GM19463 (cell line): ENCODE results near the gene HDAC4.

Source experiments
- ATAC-seq: cut with Tn5 transposase; IDR thresholded peaks from one replicate; pipeline ENCODE4 v1.9.1; 2021; ENCODE audit warnings: mild to moderate bottlenecking, moderate library complexity; ENCODE audit not compliant: unreplicated experiment

HDAC4 gene

DNA sequence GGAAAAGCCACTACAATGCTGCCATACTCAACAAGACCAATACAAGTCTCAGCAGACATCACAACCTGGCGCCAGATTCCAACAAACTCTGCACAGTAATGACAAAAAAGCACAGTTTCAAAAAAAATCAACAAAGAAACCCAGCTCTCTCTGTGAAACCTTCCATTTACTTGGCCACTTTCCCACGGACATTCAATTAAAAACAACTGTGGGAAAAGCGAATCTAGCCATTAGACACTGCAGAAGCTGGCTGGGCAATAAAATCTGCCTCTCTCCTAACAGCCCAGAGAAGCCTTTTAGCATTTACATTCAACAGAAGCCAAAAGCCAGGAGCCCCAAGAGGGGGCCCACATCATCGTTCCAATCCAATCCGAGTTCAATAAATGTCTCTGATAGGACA, 128.9 kb downstream of the HDAC4 start:
- ATAC-seq, result no peak

- ATAC-seq, result no peak
Observed at GRCh38 chr2:239271471-239271870, 129.3 kb downstream of the HDAC4 start.

DNA sequence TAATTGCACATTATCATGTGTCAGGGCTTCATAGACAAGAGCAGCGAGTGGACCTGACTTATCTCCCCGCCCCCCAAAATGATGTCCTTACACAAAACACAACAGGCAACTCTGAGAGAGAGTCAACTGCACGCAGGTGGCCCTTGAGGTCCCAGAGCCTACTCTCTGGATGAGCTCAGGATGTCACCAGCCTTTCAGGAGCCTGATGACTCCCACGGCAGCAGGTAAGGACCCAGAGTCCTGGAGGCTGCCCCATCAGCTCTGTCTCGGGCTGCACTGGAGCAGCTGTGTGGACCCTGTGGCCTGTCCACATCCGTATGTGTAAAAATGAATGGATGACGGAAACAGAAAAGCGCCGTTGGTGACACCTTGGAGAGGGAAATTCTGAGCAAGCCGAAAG, 130.9 kb downstream of the HDAC4 start:
- no peak for ATAC-seq

- no peak for ATAC-seq
Observed at GRCh38 chr2:239269173-239269885, 131.5 kb downstream of the HDAC4 start.

- ATAC-seq, result no peak
Observed at GRCh38 chr2:239268549-239268948, 132.3 kb downstream of the HDAC4 start.

- ATAC-seq, result no peak
Observed at GRCh38 chr2:239268082-239268481, 132.7 kb downstream of the HDAC4 start.

- ATAC-seq, result peak; percentile 89
Observed at GRCh38 chr2:239267288-239267951, 133.4 kb downstream of the HDAC4 start.

DNA sequence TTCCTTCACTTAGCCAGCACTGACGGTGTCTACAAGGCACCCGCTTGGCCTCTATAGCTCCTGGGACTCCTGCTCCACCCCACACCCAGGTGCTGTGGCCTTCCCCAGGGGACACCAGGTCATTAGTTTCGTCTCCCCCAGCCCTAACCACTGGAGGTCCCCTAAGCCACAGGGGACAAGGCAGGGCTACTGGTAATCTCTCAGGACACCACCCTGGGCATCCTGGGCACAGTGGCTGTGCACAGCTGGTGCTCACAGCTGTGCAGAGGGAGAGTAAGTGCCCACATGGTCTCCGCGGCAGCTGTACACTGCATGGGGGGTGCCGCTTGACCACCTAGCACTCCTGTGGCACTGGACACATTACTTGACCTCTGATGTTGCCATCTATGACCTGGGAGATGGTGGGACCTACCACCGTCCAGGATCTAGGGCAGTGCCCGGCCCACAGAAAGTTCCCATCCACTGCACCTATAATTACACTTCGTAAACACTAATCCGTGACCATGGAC, 134.0 kb downstream of the HDAC4 start:
- ATAC-seq, result no peak

DNA sequence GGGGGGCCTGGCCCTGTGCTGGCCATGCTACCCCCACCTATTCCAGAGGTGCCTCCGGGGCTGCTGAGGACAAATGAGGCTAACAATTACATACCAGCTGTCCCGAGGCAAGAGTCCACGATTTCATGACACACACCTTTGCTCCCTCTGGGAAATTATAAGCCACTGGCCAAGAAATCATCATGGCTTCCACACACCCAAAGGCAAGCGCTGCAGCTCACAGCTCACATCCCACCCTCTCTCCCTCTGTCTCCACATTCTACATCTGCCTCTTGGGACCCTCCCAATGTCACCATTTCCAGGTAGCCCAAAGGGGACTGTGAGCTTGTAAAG, 134.4 kb downstream of the HDAC4 start:
- no peak for ATAC-seq

- ATAC-seq, result no peak
Observed at GRCh38 chr2:239265681-239266433, 135.0 kb downstream of the HDAC4 start.

DNA sequence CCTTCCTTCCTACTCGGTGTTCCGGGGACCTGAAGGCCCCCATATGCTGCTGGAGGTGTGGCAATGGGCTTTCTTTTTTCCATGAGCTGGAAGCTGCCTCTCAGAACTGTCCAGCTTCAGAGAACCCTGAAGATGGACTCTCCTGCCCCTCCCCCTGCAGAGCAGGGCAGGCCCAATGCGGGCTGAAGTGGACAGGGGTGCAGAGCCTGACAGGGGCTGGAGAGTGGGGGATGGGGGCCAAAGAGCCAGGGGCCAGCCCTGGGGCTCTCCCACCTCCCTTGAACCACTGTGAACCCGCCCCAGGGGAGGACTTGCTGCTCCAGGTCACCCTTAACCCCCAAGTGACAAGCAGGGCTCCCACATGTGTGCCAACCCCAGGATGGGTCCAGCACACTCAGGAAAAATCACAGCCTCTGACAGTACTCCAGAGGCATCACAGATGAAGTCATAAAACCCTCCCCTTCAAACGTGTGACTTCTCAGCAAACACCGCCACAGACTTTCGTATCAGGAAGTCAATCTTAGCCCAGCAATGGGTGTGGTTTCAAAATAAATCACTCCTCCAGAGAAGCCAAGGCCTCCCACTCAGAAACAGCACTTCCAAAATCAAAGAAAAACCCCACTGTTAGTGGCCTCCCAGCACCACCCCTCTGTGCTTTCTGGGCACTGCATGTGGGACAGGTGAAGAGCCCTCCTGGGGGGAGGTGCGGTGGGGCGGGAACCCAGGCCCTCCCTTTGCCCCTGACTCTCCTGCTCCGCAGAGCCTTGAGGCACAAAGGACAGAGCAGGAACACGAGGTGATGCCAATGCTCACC, 135.8 kb downstream of the HDAC4 start:
- ATAC-seq, result peak; percentile 43

GRCh38 chr2:239264492-239264837, 136.4 kb downstream of the HDAC4 start:
- no peak for ATAC-seq

GRCh38 chr2:239263669-239264491, 136.9 kb downstream of the HDAC4 start:
- ATAC-seq, result no peak

DNA sequence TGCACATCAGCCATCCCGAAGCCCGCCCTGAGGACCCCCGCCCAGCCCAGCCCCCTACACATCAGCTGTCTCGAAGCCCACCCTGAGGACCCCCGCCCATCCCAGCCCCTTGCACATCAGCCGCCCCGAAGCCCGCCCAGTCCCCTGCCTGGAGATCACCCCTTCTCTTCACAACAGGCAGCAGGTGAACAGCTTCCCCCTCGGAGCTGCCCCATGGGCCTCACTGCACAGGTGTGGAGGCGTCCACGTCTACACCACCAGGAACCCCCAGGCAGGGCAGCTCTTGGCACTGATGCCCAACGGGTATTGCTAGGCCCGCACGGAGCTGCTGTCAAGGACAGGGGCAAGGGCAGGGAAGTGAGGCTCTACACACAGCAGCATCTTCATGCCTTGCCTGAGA, 137.6 kb downstream of the HDAC4 start:
- ATAC-seq, result no peak

GRCh38 chr2:239262484-239263230, 138.2 kb downstream of the HDAC4 start:
- ATAC-seq, result no peak

GRCh38 chr2:239261796-239262483, 138.9 kb downstream of the HDAC4 start:
- no peak for ATAC-seq

- ATAC-seq, result no peak
Observed at GRCh38 chr2:239261356-239261755, 139.5 kb downstream of the HDAC4 start.

- ATAC-seq, result no peak
Observed at GRCh38 chr2:239260546-239261327, 140.1 kb downstream of the HDAC4 start.
